HEK293 (cell line): Measurements from ENCODE around the gene IGSF21.
"Not testable (repeated sequence)": the region's sequence is repeated elsewhere in the genome, so short reads cannot be mapped to it uniquely, and the experiment has no call there.

Source experiments
- CTCF ChIA-PET: fragments of 350-600 bp; formaldehyde crosslinking; extraction: SDS; loops from one replicate; lab custom pipeline; 2021; ENCODE audit warnings: antibody characterized with exemption; lab: Yijun Ruan, JAX
- POLR2A ChIA-PET: fragments of 300-600 bp; formaldehyde crosslinking; extraction: SDS; loops from one replicate; lab custom pipeline; 2020; ENCODE audit warnings: antibody characterized with exemption, inconsistent platforms; lab: Yijun Ruan, JAX
- H3K27ac ChIP-seq: fragments of 200-500 bp; sonication (Bioruptor generic); 2 replicates; pipeline ENCODE4 v1.5.1; 2014; ENCODE audit warnings: low read depth, low read length, control low read depth, inconsistent platforms; ENCODE audit errors: extremely low read depth
- H3K36me3 ChIP-seq, 2 experiments: fragments of 200-500 bp in 1 of 2; sonication (Bioruptor generic) in 1 of 2; 1 replicate in 1 of 2; 2 replicates in 1 of 2; pipeline ENCODE4 v1.5.1; 2014 to 2017; ENCODE audit warnings: inconsistent platforms in 2 of 2, low read length in 2 of 2; ENCODE audit not compliant: control insufficient read depth in 2 of 2, insufficient read depth in 1 of 2
- H3K4me1 ChIP-seq: fragments of 200-500 bp; sonication (Bioruptor generic); 2 replicates; pipeline ENCODE4 v1.5.1; 2014; ENCODE audit warnings: mild to moderate bottlenecking, low read length, inconsistent platforms; ENCODE audit not compliant: control insufficient read depth, insufficient read depth
- H3K4me3 ChIP-seq: 2 replicates; pipeline ENCODE4 v1.5.1; 2011; ENCODE audit warnings: low read depth, mild to moderate bottlenecking, control low read depth, low read length, moderate library complexity
- H3K9me3 ChIP-seq: fragments of 200-500 bp; sonication (Bioruptor generic); 2 replicates; pipeline ENCODE4 v1.5.1; 2014; ENCODE audit warnings: low read depth, low read length, inconsistent platforms; ENCODE audit not compliant: control insufficient read depth, insufficient read depth
- BCL11A ChIP-seq: fragments of 450-650 bp; formaldehyde crosslinking; IDR thresholded peaks from 2 replicates; pipeline ENCODE4 v1.5.1; 2016; ENCODE audit warnings: low read depth, missing biosample characterization, missing genetic modification characterization
- EGR2 ChIP-seq: fragments of 450-650 bp; formaldehyde crosslinking; IDR thresholded peaks from 2 replicates; pipeline ENCODE4 v1.5.1; 2016; ENCODE audit warnings: low read depth, missing biosample characterization, missing genetic modification characterization
- KLF1 ChIP-seq: fragments of 450-650 bp; formaldehyde crosslinking; IDR thresholded peaks from 2 replicates; pipeline ENCODE4 v1.5.1; 2016; ENCODE audit warnings: missing biosample characterization, missing genetic modification characterization
- PATZ1 ChIP-seq: fragments of 450-650 bp; formaldehyde crosslinking; IDR thresholded peaks from 2 replicates; pipeline ENCODE4 v1.5.1; 2016; ENCODE audit warnings: missing biosample characterization, missing genetic modification characterization
- ZFHX2 ChIP-seq: fragments of 450-650 bp; formaldehyde crosslinking; conservative IDR thresholded peaks from 2 replicates; pipeline ENCODE4 v1.5.1; 2016; ENCODE audit warnings: missing biosample characterization, missing genetic modification characterization
- ZNF114 ChIP-seq: fragments of 450-650 bp; formaldehyde crosslinking; IDR thresholded peaks from 2 replicates; pipeline ENCODE4 v1.5.0; 2017; ENCODE audit warnings: missing biosample characterization, missing genetic modification characterization
- ZNF549 ChIP-seq: fragments of 450-650 bp; IDR thresholded peaks from 2 replicates; pipeline ENCODE4 v1.5.1; 2018; ENCODE audit warnings: missing biosample characterization, missing genetic modification characterization, mild to moderate bottlenecking, inconsistent platforms, moderate library complexity
- ZNF768 ChIP-seq: fragments of 450-650 bp; formaldehyde crosslinking; IDR thresholded peaks from 2 replicates; pipeline ENCODE4 v1.5.1; 2018; ENCODE audit warnings: missing biosample characterization, mild to moderate bottlenecking, missing genetic modification characterization
- TF ChIP-seq, protein P1 (sequence below): fragments of 450-650 bp; formaldehyde crosslinking; IDR thresholded peaks from 2 replicates; pipeline ENCODE4 v1.5.1; 2017; ENCODE audit warnings: missing biosample characterization, missing genetic modification characterization
- TF ChIP-seq, protein P2 (sequence below): fragments of 450-650 bp; formaldehyde crosslinking; IDR thresholded peaks from 2 replicates; pipeline ENCODE4 v1.5.1; 2017; ENCODE audit warnings: missing biosample characterization, missing genetic modification characterization
- TF ChIP-seq, protein P3 (sequence below): fragments of 450-650 bp; formaldehyde crosslinking; IDR thresholded peaks from 2 replicates; pipeline ENCODE4 v1.5.1; 2016; ENCODE audit warnings: missing biosample characterization, missing genetic modification characterization

The IGSF21 gene

GRCh38 chr1:18158714-18159113 lies 51.1 kb downstream of the IGSF21 start:
- Histone ChIP-seq H3K36me3 (no peaks in the 10 kb centered on the region), H3K4me3 (no peak overlapping the region), H3K4me1 (no peaks in the 10 kb centered on the region), H3K27ac (no peak overlapping the region), H3K9me3 (no peaks in the 10 kb centered on the region)
- CTCF ChIA-PET = interaction anchor here (0.6 kb wide), 2 partner anchors 47 to 49 kb away, joined by 3 read pairs; no protein-coding TSS in a partner anchor
- TF ChIP-seq, protein P1, sequence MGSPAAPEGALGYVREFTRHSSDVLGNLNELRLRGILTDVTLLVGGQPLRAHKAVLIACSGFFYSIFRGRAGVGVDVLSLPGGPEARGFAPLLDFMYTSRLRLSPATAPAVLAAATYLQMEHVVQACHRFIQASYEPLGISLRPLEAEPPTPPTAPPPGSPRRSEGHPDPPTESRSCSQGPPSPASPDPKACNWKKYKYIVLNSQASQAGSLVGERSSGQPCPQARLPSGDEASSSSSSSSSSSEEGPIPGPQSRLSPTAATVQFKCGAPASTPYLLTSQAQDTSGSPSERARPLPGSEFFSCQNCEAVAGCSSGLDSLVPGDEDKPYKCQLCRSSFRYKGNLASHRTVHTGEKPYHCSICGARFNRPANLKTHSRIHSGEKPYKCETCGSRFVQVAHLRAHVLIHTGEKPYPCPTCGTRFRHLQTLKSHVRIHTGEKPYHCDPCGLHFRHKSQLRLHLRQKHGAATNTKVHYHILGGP (tag by site-specific recombination) = no peak
- TF ChIP-seq ZNF114 = no peak
- TF ChIP-seq KLF1 = peak; percentile 47; the same call in 1 of the 2 replicates
- TF ChIP-seq ZNF549 (tag by site-specific recombination) = no peak
- peak; percentile 82 for TF ChIP-seq ZFHX2 (tag by site-specific recombination)
- peak; percentile 74 for TF ChIP-seq EGR2 (tag by site-specific recombination)
- POLR2A ChIA-PET = no interaction called here

DNA sequence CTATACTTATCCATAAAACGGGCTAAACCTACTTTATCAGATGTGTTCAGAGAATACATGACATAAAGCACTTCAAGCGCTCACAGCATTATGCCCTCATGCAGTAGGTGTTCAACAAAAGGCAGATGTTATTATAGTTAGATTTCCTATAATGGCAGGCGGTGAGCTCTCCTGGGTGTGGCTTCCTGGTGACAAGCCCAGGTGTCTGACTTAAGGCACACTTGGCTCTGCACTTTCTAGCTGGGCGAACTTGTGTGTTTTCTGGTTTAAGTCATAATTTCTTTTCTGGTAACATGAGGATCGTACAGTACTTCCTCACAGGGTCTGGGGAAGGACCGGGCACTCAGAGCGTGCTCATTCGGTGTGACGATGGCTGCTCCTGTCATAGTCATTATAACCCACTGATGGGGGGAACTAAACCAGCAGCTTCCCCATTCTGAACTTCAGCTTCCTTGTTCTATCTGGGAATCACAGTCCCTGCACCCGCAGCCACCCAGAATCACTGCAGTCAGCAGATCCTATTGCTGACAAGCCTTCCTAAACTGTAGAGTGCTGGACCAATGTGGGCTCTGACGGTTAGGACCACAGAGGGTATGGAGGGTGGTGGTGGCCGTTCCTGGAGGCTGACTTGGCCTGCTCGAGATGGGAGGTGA lies 52.8 kb downstream of the IGSF21 start:
- ChIA-PET CTCF (interaction anchor here (0.7 kb wide), 1 partner anchor 462 kb away, joined by 4 read pairs; no protein-coding TSS in a partner anchor), POLR2A (no interaction called here)
- TF ChIP-seq PATZ1 (tag by site-specific recombination) (no peak), BCL11A (tag by site-specific recombination) (no peak)
- TF ChIP-seq, protein P2, sequence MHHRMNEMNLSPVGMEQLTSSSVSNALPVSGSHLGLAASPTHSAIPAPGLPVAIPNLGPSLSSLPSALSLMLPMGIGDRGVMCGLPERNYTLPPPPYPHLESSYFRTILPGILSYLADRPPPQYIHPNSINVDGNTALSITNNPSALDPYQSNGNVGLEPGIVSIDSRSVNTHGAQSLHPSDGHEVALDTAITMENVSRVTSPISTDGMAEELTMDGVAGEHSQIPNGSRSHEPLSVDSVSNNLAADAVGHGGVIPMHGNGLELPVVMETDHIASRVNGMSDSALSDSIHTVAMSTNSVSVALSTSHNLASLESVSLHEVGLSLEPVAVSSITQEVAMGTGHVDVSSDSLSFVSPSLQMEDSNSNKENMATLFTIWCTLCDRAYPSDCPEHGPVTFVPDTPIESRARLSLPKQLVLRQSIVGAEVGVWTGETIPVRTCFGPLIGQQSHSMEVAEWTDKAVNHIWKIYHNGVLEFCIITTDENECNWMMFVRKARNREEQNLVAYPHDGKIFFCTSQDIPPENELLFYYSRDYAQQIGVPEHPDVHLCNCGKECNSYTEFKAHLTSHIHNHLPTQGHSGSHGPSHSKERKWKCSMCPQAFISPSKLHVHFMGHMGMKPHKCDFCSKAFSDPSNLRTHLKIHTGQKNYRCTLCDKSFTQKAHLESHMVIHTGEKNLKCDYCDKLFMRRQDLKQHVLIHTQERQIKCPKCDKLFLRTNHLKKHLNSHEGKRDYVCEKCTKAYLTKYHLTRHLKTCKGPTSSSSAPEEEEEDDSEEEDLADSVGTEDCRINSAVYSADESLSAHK (tag by site-specific recombination) = no peak
- no peak overlapping the region for H3K4me3 ChIP-seq
- no peaks in the 10 kb centered on the region for H3K4me1 ChIP-seq
- no peaks in the 10 kb centered on the region for H3K9me3 ChIP-seq
- H3K27ac ChIP-seq = no peak overlapping the region
- H3K36me3 ChIP-seq = no peaks in the 10 kb centered on the region

GRCh38 chr1:18161690-18162089 lies 54.1 kb downstream of the IGSF21 start:
- H3K9me3 ChIP-seq = no peaks in the 10 kb centered on the region
- H3K36me3 ChIP-seq = no peaks in the 10 kb centered on the region
- H3K27ac ChIP-seq = no peak overlapping the region
- no peak overlapping the region for H3K4me3 ChIP-seq
- ChIA-PET CTCF (no interaction called here), POLR2A (no interaction called here)
- H3K4me1 ChIP-seq = no peaks in the 10 kb centered on the region
- TF ChIP-seq ZNF768 (tag by site-specific recombination) = 0 out of 2 replicates have a peak, but pooled peaks have one; percentile 69
- TF ChIP-seq, protein P3, sequence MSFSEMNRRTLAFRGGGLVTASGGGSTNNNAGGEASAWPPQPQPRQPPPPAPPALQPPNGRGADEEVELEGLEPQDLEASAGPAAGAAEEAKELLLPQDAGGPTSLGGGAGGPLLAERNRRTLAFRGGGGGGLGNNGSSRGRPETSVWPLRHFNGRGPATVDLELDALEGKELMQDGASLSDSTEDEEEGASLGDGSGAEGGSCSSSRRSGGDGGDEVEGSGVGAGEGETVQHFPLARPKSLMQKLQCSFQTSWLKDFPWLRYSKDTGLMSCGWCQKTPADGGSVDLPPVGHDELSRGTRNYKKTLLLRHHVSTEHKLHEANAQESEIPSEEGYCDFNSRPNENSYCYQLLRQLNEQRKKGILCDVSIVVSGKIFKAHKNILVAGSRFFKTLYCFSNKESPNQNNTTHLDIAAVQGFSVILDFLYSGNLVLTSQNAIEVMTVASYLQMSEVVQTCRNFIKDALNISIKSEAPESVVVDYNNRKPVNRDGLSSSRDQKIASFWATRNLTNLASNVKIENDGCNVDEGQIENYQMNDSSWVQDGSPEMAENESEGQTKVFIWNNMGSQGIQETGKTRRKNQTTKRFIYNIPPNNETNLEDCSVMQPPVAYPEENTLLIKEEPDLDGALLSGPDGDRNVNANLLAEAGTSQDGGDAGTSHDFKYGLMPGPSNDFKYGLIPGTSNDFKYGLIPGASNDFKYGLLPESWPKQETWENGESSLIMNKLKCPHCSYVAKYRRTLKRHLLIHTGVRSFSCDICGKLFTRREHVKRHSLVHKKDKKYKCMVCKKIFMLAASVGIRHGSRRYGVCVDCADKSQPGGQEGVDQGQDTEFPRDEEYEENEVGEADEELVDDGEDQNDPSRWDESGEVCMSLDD (tag by site-specific recombination) = no peak

- CTCF ChIA-PET = interaction anchor here (0.6 kb wide), 1 partner anchor 691 kb away, joined by 4 read pairs; no protein-coding TSS in a partner anchor
- H3K4me3 ChIP-seq, POLR2A ChIA-PET, H3K27ac ChIP-seq, H3K4me1 ChIP-seq, H3K36me3 ChIP-seq, H3K9me3 ChIP-seq: not testable (repeated sequence)
These were observed 58.0 kb downstream of the IGSF21 start for GRCh38 chr1:18165640-18166039.
